HCT116 (cell line): ENCODE results near the gene WDR64. TPM values are rescaled to one million over a fixed set of nuclear protein-coding genes. Genes with fewer than 3 reads are reported as not detected.

Source experiments
- ATAC-seq: fragments of 200-7000 bp; cut with Tn5 transposase; 2 replicates; pipeline ENCODE4 v1.9.1; 2020; ENCODE audit warnings: mild to moderate bottlenecking, moderate library complexity
- BruUV-seq: library from RNA; stranded (reverse); fragments of 400-500 nt; replicated peaks from 2 replicates; lab custom pipeline; 2021; lab: Mats Ljungman, UMichigan
- CTCF ChIA-PET: fragments of 300-600 bp; sonication (Branson Sonifier 250); formaldehyde crosslinking; loops from one replicate; lab custom pipeline; 2021; ENCODE audit warnings: antibody characterized with exemption; lab: Charles Lee
- POLR2A ChIA-PET: fragments of 300-600, 350-600 bp; sonication (Branson Sonifier 250); formaldehyde crosslinking; loops from one replicate; lab custom pipeline; 2021; ENCODE audit warnings: antibody characterized with exemption; lab: Charles Lee
- RAD21 ChIA-PET, 2 experiments: fragments of 300-600 bp; sonication (Branson Sonifier 250); formaldehyde crosslinking; loops; one replicate each; lab custom pipeline; 2023; ENCODE audit warnings: low total read pairs in 2 of 2; ENCODE audit not compliant: uncharacterized antibody in 2 of 2, unreplicated experiment in 2 of 2, low non-redundant PET in 1 of 2; lab: Charles Lee
- DNase-seq: peaks from one replicate; pipeline ENCODE4 v3.0.0-alpha.2; 2010; ENCODE audit warnings: low read depth, low spot score
- H2AFZ ChIP-seq: fragments of 200-600 bp; shearing (Covaris generic), sonication (generic); 2 replicates; pipeline ENCODE4 v1.6.1; 2017; ENCODE audit warnings: low read depth, mixed run types, mixed read lengths, antibody characterized with exemption, low read length; ENCODE audit not compliant: poor library complexity, severe bottlenecking
- H3K27ac ChIP-seq: 2 replicates; pipeline ENCODE4 v1.5.1; 2012; ENCODE audit warnings: low read depth, low read length
- H3K27me3 ChIP-seq: fragments of 200-600 bp; sonication (generic); 2 replicates; pipeline ENCODE4 v1.6.1; 2016; ENCODE audit warnings: mixed run types, low read length, mixed read lengths; ENCODE audit not compliant: insufficient read depth
- H3K36me3 ChIP-seq, 2 experiments: fragments of 200-500 bp in 1 of 2; fragments of 200-600 bp in 1 of 2; sonication (Bioruptor generic) in 1 of 2; sonication (generic) in 1 of 2; 2 replicates each; pipeline versions ENCODE4 v1.5.1 to v1.6.1; 2014 to 2016; ENCODE audit warnings: low read length in 2 of 2, inconsistent platforms in 1 of 2, mixed read lengths in 1 of 2, mixed run types in 1 of 2; ENCODE audit not compliant: insufficient read depth in 2 of 2, control insufficient read depth in 1 of 2
- H3K4me1 ChIP-seq, 2 experiments: fragments of 200-600 bp in 1 of 2; sonication (generic) in 1 of 2; 2 replicates each; pipeline versions ENCODE4 v1.5.1 to v1.6.1; 2012 to 2017; ENCODE audit warnings: low read length in 2 of 2, inconsistent platforms in 1 of 2, mild to moderate bottlenecking in 1 of 2, mixed read lengths in 1 of 2, mixed run types in 1 of 2, moderate library complexity in 1 of 2; ENCODE audit not compliant: insufficient read depth in 2 of 2, control insufficient read depth in 1 of 2
- H3K4me2 ChIP-seq: fragments of 200-600 bp; sonication (generic); 2 replicates; pipeline ENCODE4 v1.6.1; 2017; ENCODE audit warnings: mixed run types, low read length, mixed read lengths
- H3K4me3 ChIP-seq, 2 experiments: fragments of 200-600 bp in 1 of 2; sonication (generic) in 1 of 2; replicated peaks in 1 of 2; 2 replicates each; pipeline ENCODE4 v1.5.1; 2011 to 2016; ENCODE audit warnings: low read length in 2 of 2, control low read depth in 1 of 2, low read depth in 1 of 2, mild to moderate bottlenecking in 1 of 2, mixed read lengths in 1 of 2, mixed run types in 1 of 2
- H3K79me2 ChIP-seq: fragments of 200-600 bp; sonication (generic); 2 replicates; pipeline ENCODE4 v1.6.1; 2017; ENCODE audit warnings: mild to moderate bottlenecking, mixed run types, low read length, moderate library complexity, mixed read lengths; ENCODE audit not compliant: insufficient read depth
- H3K9ac ChIP-seq: fragments of 200-600 bp; sonication (generic); 2 replicates; pipeline ENCODE4 v1.6.1; 2016; ENCODE audit warnings: low read length, mixed read lengths
- H3K9me2 ChIP-seq: fragments of 200-600 bp; sonication (generic), shearing (Covaris generic); 2 replicates; pipeline ENCODE4 v1.6.1; 2017; ENCODE audit warnings: mixed run types, mild to moderate bottlenecking, moderate library complexity; ENCODE audit not compliant: insufficient read depth
- H3K9me3 ChIP-seq, 2 experiments: fragments of 200-500 bp in 1 of 2; fragments of 200-600 bp in 1 of 2; sonication (Bioruptor generic) in 1 of 2; sonication (generic) in 1 of 2; 2 replicates each; pipeline ENCODE4 v1.6.1; 2014 to 2017; ENCODE audit warnings: low read length in 2 of 2, mixed read lengths in 2 of 2, inconsistent platforms in 1 of 2, low read depth in 1 of 2, mild to moderate bottlenecking in 1 of 2, mixed run types in 1 of 2, moderate library complexity in 1 of 2; ENCODE audit not compliant: control insufficient read depth in 1 of 2, insufficient read depth in 1 of 2
- H4K20me1 ChIP-seq: fragments of 200-600 bp; sonication (generic), shearing (Covaris generic); 2 replicates; pipeline ENCODE4 v1.6.1; 2017; ENCODE audit warnings: mixed run types, mild to moderate bottlenecking, moderate library complexity; ENCODE audit not compliant: insufficient read depth
- CEBPB ChIP-seq: IDR thresholded peaks from 2 replicates; pipeline ENCODE4 v1.6.1; 2012; ENCODE audit warnings: low read depth
- CTCF ChIP-seq, 3 experiments: fragments of 200-600 bp in 1 of 3; sonication (generic) in 1 of 3; IDR thresholded peaks in 2 of 3; conservative IDR thresholded peaks in 1 of 3; 2 replicates each; pipeline ENCODE4 v1.5.1; 2012 to 2017; ENCODE audit warnings: low read depth in 2 of 3, low read length in 2 of 3, antibody characterized with exemption in 1 of 3, borderline replicate concordance in 1 of 3, control low read depth in 1 of 3, mild to moderate bottlenecking in 1 of 3, mixed read lengths in 1 of 3, mixed run types in 1 of 3, moderate library complexity in 1 of 3; ENCODE audit not compliant: insufficient read depth in 1 of 3
- EGR1 ChIP-seq: IDR thresholded peaks from 2 replicates; pipeline ENCODE4 v1.6.1; 2012; ENCODE audit warnings: low read depth
- POLR2A ChIP-seq: IDR thresholded peaks from 2 replicates; pipeline ENCODE4 v1.7.0; 2011; ENCODE audit warnings: borderline replicate concordance; ENCODE audit not compliant: insufficient read depth, insufficient read length; ENCODE audit errors: extremely low read depth
- REST ChIP-seq: IDR thresholded peaks from 2 replicates; pipeline ENCODE4 v1.6.1; 2012; ENCODE audit warnings: low read depth
- SP1 ChIP-seq: IDR thresholded peaks from 2 replicates; pipeline ENCODE4 v1.6.1; 2012; ENCODE audit warnings: low read depth
- YY1 ChIP-seq: IDR thresholded peaks from 2 replicates; pipeline ENCODE4 v1.6.1; 2011; ENCODE audit warnings: low read length, low read depth, moderate library complexity, mild to moderate bottlenecking; ENCODE audit not compliant: insufficient replicate concordance; ENCODE audit errors: extremely low read depth
- ZFX ChIP-seq: fragments of 450-650 bp; IDR thresholded peaks from 2 replicates; pipeline ENCODE4 v1.6.1; 2017
- ZNF274 ChIP-seq: fragments of 200-500 bp; sonication (Bioruptor generic); IDR thresholded peaks from 2 replicates; pipeline ENCODE4 v1.6.1; 2014; ENCODE audit warnings: mild to moderate bottlenecking, low read depth, low read length, inconsistent platforms
- intact Hi-C: fragments of 100-400 bp; cut with micrococcal nuclease; formaldehyde crosslinking; loops from 2 replicates; pipeline ENCODE4 v1.10.0; 2022
- total RNA-seq: library from RNA; stranded (reverse); gene quantifications from one replicate; pipeline ENCODE4 v1.2.1, GENCODE V29; 2021; ENCODE audit not compliant: unreplicated experiment
- TF ChIP-seq, protein P1 (sequence below): IDR thresholded peaks from 2 replicates; pipeline ENCODE4 v1.6.1; 2012
- TF ChIP-seq, protein P2 (sequence below): IDR thresholded peaks from 2 replicates; pipeline ENCODE4 v1.6.1; 2011; ENCODE audit warnings: mild to moderate bottlenecking, low read length, moderate library complexity; ENCODE audit not compliant: insufficient replicate concordance; ENCODE audit errors: extremely low read depth

WDR64 gene
- total RNA-seq, 1 experiment from 2014 or later = not detected

DNA sequence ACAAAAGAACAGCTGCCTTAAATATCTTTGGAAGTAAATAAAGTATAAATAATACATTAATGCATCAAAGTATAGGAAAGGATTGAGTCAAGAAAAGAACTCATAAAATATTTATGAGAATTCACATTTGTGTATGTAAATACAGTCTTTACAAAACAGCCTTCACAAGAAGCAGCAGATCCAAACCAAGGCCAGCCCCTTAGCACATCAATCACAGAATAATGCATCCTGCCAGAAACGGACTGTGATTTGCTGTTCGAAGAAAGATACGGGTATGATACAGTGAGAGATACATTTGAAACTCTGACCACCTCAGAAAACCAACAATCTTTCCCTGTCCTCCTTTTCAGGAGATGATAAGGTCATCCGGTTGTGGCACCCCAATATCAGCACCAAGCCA is 70.9 kb downstream of the WDR64 start:
- no peaks in the 10 kb centered on the region for H3K36me3 ChIP-seq
- POLR2A ChIA-PET = no interaction called here
- H3K79me2 ChIP-seq = no peaks in the 10 kb centered on the region
- DNase-seq = no peak
- RAD21 ChIA-PET = no interaction called here
- no peak overlapping the region for H3K9ac ChIP-seq
- H3K27me3 ChIP-seq = no peaks in the 10 kb centered on the region
- H4K20me1 ChIP-seq = no peaks in the 10 kb centered on the region
- BruUV-seq = no TSS peak
- TF ChIP-seq ZFX (no peak), EGR1 (no peak), POLR2A (no peak), REST (no peak), ZNF274 (no peak), YY1 (no peak), SP1 (no peak), CEBPB (no peak), CTCF (IDR thresholded peaks at IDR 0.05 in 2 of 3, conservative IDR thresholded peaks at IDR 0.05 in 1 of 3; ENCODE audit: borderline replicate concordance in 1 of 3, insufficient read depth in 1 of 3, low read depth in 2 of 3, low read length in 2 of 3) (no peak)
- TF ChIP-seq, protein P1, sequence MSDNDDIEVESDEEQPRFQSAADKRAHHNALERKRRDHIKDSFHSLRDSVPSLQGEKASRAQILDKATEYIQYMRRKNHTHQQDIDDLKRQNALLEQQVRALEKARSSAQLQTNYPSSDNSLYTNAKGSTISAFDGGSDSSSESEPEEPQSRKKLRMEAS = no peak
- TF ChIP-seq, protein P2, sequence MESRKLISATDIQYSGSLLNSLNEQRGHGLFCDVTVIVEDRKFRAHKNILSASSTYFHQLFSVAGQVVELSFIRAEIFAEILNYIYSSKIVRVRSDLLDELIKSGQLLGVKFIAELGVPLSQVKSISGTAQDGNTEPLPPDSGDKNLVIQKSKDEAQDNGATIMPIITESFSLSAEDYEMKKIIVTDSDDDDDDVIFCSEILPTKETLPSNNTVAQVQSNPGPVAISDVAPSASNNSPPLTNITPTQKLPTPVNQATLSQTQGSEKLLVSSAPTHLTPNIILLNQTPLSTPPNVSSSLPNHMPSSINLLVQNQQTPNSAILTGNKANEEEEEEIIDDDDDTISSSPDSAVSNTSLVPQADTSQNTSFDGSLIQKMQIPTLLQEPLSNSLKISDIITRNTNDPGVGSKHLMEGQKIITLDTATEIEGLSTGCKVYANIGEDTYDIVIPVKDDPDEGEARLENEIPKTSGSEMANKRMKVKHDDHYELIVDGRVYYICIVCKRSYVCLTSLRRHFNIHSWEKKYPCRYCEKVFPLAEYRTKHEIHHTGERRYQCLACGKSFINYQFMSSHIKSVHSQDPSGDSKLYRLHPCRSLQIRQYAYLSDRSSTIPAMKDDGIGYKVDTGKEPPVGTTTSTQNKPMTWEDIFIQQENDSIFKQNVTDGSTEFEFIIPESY = no peak
- no peak overlapping the region for H2AFZ ChIP-seq
- no peak overlapping the region for H3K4me2 ChIP-seq
- H3K9me3 ChIP-seq = no peaks in the 10 kb centered on the region
- intact Hi-C loops = no loop called here
- no peak overlapping the region for H3K27ac ChIP-seq
- ATAC-seq = no peak
- no peaks in the 10 kb centered on the region for H3K9me2 ChIP-seq
- CTCF ChIA-PET = no interaction called here
- no peaks in the 10 kb centered on the region for H3K4me1 ChIP-seq
- no peak overlapping the region for H3K4me3 ChIP-seq
